ENCODE data around the gene GLE1.
"Not testable (repeated sequence)": the region's sequence is repeated elsewhere in the genome, so short reads cannot be mapped to it uniquely, and the experiment has no call there.

The GLE1 gene

DNA sequence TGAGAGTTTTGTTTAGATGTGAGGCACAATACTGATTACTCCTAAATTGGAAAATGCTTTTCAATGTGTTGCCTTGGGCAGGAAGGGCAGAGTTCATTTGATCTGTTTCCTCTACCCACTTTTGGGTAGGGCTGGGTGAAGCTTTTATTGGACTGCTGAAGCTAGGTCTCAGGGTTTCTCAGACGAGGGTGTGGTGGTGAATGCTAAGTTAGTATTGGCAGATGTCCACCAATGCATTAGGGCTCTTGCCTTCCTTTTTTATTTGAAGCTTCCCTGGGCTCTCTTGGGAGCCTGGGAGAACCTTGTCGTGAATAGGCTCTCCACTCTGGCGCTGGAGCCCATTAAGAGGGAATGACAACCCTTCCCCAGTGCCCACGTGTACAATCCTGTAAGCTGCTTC is 71.0 kb downstream of the GLE1 start:
- DNase-seq: no peak
- in situ Hi-C loops (cut with HindIII; ENCODE audit: low pct_ligation_motif_present, low pct_unique_long_range_greater_than_20kb, low sequenced_read_pairs): no loop called here

DNA sequence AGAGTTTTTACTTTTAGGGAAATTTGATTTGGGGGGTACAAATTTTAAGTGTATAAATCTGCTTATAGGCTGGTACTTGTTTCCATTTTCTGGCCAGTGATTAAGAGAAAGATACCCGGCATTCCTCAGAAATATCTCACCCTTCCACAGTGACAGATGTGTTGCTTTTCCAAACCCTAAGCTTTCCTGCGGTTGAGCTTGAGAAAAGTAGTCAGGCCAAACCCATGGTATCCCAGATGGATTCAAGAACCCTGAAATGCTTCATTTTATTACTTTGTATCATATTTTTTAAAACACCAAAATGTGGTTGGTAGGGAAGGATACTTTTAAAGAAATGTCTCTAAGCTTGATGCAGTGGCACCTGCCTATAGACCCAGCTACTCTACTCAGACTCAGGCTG is 71.4 kb downstream of the GLE1 start:
- in situ Hi-C loops (cut with HindIII; ENCODE audit: low pct_ligation_motif_present, low pct_unique_long_range_greater_than_20kb, low sequenced_read_pairs): no loop called here
- no peak for DNase-seq

DNA sequence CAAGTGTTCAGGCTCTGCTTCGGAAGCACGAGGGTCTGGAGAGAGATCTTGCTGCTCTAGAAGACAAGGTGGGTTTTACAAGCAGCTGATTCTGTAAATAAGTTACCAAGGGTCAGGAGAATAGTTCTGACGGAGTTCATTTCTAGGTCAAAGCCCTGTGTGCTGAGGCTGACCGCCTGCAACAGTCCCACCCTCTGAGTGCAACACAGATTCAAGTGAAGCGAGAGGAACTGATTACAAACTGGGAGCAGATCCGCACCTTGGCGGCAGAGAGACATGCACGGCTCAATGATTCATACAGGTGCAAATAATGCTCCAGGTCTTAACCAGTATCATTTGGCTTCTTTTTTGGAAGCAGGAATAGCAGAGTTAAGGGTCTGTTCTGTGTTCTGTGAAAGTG is 72.7 kb downstream of the GLE1 start:
- in situ Hi-C loops (cut with HindIII; ENCODE audit: low pct_ligation_motif_present, low pct_unique_long_range_greater_than_20kb, low sequenced_read_pairs): no loop called here
- DNase-seq: no peak

DNA sequence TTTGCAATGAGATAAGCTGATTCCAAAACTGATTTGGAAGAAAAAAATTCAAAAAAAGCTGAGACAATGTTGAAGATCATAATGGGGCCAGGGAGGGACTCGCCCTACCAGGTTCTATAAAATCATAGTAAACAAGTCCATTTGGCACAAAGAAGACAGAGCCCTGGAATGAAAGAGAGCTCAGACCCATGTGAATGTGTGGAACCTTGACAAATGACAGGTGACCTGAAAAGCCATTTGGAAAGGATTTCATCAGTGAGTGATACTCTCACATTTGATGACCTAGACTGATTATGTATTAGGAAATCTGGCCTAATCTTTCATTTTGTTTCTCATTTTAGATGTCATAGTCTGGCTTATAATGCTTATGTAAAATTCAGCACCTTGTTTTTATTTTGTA is 74.7 kb downstream of the GLE1 start:
- DNase-seq: no peak

DNA sequence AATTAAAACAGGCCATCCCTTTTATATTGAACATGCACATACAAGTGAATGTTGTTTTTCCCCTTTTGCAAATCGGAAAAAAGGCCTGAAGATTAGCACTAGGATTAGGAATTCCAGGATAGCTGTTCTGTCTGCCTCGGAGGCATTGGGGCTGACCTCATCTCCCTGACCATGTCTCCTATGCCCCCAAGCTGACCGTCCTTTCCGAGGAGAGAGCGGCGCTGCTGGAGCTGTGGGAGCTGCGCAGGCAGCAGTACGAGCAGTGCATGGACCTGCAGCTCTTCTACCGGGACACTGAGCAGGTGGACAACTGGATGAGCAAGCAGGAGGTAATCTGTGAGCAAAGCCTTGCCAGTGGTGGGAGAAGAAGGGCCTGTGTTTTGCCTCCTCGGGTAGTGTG is 76.2 kb downstream of the GLE1 start:
- in situ Hi-C loops (cut with HindIII; ENCODE audit: low pct_ligation_motif_present, low pct_unique_long_range_greater_than_20kb, low sequenced_read_pairs): no loop called here
- no peak for DNase-seq

More for the DNA sequence above, 74.7 kb downstream of the GLE1 start:
- in situ Hi-C loops (cut with HindIII; ENCODE audit: low pct_ligation_motif_present, low pct_unique_long_range_greater_than_20kb, low sequenced_read_pairs): no loop called here

DNA sequence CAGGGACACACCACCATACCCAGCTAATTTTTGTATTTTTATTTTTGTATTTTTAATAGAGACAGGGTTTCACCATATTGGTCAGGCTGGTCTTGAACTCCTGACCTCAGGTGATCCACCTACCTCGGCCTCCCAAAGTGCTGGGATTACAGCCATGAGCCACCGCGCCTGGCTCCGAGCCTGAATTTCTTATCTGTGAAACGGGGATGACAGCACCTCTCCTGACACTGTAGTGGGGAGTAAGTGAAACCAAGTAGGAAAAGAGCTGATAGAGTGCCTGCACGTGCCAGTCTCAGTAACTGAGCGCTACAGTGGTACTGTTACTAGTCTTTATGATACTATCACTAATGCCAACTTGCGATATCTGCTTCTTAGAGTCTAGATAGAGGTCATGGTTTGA is 80.6 kb downstream of the GLE1 start:
- in situ Hi-C loops (cut with HindIII; ENCODE audit: low pct_ligation_motif_present, low pct_unique_long_range_greater_than_20kb, low sequenced_read_pairs); DNase-seq: not testable (repeated sequence)

DNA sequence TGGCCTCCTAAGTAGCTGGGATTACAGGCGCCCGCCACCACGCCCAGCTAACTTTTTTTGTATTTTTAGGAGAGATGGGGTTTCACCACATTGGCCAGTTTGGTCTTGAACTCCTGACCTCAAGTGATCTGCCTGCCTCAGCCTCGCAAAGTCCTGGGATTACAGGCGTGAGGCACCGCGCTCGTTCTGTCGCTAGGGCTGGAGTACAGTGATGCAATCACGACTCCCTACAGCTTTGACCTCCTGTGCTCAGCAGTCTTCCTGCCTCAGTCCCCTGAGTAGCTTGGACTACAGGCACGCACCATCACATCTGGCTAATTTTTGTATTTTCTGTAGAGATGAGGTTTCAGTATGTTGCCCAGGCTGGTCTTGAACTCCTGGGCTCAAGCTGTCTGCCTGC is 82.4 kb downstream of the GLE1 start:
- not testable (repeated sequence) for DNase-seq

DNA sequence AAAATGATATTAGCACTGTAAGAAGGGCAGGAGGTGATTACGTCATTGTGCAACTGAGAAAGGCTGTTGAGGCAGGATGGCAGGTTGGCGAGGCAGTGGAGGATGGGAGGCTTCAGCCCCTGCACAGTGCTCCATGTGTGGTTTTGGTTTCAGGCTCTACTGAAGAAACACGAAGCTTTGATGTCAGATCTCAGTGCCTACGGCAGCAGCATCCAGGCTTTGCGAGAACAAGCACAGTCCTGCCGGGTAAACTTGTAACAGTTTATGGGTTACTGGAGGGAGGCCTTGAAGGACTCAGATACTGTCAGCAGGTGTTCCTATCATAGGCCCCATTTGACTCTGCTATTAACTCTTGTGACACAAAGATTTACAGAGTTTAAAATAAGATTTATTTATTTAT is 82.9 kb downstream of the GLE1 start:
- in situ Hi-C loops (cut with HindIII; ENCODE audit: low pct_ligation_motif_present, low pct_unique_long_range_greater_than_20kb, low sequenced_read_pairs): no loop called here
- no peak for DNase-seq

More for the DNA sequence above, 82.4 kb downstream of the GLE1 start:
- in situ Hi-C loops (cut with HindIII; ENCODE audit: low pct_ligation_motif_present, low pct_unique_long_range_greater_than_20kb, low sequenced_read_pairs): not testable (repeated sequence)

DNA sequence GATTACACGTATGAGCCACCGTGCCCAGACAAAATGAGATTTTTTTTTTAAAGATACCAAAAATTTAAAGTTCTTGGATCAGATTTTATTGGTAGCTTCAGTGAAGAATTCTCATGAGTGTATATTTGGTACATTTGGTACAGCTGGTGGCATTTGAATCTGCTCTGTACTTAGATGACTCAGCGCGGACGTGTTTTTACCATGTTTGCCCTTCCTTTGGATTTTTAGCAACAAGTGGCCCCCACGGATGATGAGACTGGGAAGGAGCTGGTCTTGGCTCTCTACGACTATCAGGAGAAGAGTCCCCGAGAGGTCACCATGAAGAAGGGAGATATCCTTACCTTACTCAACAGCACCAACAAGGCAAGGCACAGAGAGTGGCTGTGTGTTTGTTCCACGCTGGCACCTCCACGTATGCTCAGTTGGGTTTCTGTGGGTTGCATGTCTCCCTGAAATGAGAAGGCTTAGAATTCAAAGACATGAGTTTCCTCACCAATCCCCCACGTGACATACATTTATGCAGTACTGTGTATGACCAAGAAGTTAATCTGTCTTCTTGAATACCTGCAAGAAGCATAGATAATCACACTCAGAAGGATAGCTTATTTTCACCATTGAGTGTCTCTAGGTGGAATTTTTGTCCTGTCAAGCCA is 84.2 kb downstream of the GLE1 start:
- in situ Hi-C loops (cut with HindIII; ENCODE audit: low pct_ligation_motif_present, low pct_unique_long_range_greater_than_20kb, low sequenced_read_pairs): no loop called here
- no peak for DNase-seq
